Retinal pigment epithelial cell (primary cell): ENCODE results near the gene GLRX2.
A peak's percentile ranks its signal among the peaks of the same experiment; 100 is the strongest.
"Not testable (repeated sequence)": the region's sequence is repeated elsewhere in the genome, so short reads cannot be mapped to it uniquely, and the experiment has no call there.

Source experiments
- DNase-seq: peaks from one replicate; pipeline ENCODE4 v3.0.0-alpha.2; 2010; ENCODE audit warnings: low read depth
- H3K4me3 ChIP-seq: 2 replicates; pipeline ENCODE4 v1.5.1; 2011; ENCODE audit warnings: mild to moderate bottlenecking, low read length, control low read depth, moderate library complexity
- CTCF ChIP-seq: conservative IDR thresholded peaks from 2 replicates; pipeline ENCODE4 v1.5.1; 2011; ENCODE audit warnings: low read depth, low read length, control low read depth, inconsistent platforms

GLRX2 gene

GRCh38 chr1:193118803-193119730 lies 13.9 kb upstream of the GLRX2 start:
- no peak for TF ChIP-seq CTCF
- no peak overlapping the region for H3K4me3 ChIP-seq
- no peak for DNase-seq

GRCh38 chr1:193118194-193118593 lies 13.0 kb upstream of the GLRX2 start:
- H3K4me3 ChIP-seq = no peak overlapping the region
- TF ChIP-seq CTCF = no peak
- no peak for DNase-seq

DNA sequence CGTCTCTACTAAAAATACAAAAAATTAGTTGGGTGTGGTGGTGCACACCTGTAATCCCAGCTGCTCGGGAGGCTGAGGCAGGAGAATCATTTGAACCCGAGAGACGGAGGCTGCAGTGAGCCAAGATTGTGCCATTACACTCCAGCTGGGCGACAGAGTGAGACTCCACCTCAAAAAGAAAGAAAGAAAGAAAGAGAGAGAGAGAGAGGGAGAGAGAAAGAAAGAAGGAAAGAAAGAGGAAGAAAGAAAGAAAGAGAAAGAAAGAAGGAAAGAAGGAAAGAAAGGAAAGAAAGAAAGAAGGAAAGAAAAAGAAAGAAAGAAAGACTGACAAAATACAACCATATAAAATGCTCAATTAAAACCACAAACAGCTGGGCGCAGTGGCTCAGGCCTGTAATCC lies 12.0 kb upstream of the GLRX2 start:
- not testable (repeated sequence) for DNase-seq, H3K4me3 ChIP-seq

DNA sequence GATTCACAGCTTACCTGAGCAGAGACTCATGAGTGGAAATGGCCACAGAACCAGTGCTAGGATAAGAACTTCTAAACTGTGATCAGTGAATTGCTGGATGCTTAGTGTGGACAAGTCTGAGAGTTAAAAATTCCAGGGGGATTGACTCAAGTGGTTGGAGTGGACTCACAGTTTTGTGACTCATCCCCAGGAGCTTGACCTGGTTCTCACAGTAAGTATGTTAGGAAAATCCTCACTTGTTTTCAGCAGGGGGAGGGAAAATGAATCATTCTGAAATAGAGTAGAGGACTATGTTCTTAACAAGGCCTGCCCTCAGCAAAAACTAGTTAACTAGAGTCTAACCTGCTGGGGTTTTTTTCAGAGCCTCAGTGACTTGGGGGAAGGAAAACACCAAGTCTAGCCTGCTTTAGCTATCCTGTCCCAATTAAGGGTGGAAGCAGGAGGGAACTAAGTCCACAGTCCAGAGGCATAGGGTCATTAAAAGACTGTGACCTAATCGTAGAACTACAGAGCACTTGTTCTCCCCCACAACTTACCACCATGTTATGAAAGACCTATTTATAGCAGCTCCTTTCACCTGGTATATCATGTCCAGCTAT lies 10.5 kb upstream of the GLRX2 start:
- H3K4me3 ChIP-seq = no peak overlapping the region
- DNase-seq = peak; percentile 97
- no peak for TF ChIP-seq CTCF

- H3K4me3 ChIP-seq = no peak overlapping the region
- no peak for DNase-seq
- TF ChIP-seq CTCF = no peak
Measured at GRCh38 chr1:193114485-193115095, 9.4 kb upstream of the GLRX2 start.

GRCh38 chr1:193113992-193114332 lies 8.7 kb upstream of the GLRX2 start:
- TF ChIP-seq CTCF = no peak
- H3K4me3 ChIP-seq = no peak overlapping the region
- no peak for DNase-seq

DNA sequence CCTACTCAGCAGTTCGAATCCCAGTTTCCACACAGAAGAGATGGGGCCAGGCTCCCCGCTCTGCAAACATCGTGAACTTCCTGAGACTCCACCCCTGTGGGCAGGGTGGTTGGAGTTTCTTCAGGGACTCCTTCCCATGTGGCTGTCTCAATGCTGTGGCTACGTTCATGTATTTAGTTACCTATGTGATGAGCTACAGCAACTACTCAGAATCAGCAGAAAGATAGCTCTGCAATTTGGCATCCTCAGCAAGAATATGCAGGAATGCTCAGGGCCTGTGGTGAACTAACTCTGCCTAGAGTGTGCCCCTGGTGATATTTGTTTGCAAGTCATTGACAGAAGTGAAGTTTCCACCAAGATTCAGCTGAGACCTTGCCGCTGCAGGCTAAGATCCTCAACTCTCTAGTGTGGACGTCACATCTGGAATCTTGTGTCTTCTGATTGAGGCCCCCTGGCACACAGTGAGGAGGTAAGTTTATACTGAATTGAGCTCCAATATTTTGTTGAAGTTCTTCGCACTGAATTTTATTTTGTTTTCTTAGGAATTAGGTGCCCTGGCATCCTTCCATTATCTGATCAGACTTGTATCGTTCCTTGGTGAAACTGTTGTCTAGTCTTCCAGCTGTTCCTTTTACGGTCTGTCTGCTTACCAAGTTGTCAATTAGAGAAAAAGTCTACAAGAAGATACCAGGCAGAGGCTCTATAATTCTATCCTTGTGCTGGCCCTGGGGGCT lies 8.2 kb upstream of the GLRX2 start:
- DNase-seq = no peak

More for the DNA sequence above, 8.2 kb upstream of the GLRX2 start:
- H3K4me3 ChIP-seq = no peak overlapping the region
- no peak for TF ChIP-seq CTCF
